Adipose tissue (tissue), 3 donors: ENCODE data around the gene NEU3. TPM values are rescaled to one million over a fixed set of nuclear protein-coding genes. Genes with fewer than 3 reads are reported as not detected.
"Not testable (repeated sequence)": the region's sequence is repeated elsewhere in the genome, so short reads cannot be mapped to it uniquely, and the experiment has no call there.

Experiments
- H3K27ac ChIP-seq: one replicate; pipeline ENCODE4 v1.5.1; 2013; ENCODE audit warnings: low read depth, low read length
- WGBS, 3 donors: extraction: QIAGEN DNeasy Blood & Tissue Kit; methylation state at CpG; one replicate each; pipeline ENCODE4 v1.1.7; 2013; 5-methylcytosine and 5-hydroxymethylcytosine counted together
- polyA plus RNA-seq, 3 donors: library from polyadenylated mRNA; stranded (reverse); fragments of 200-250 nt; gene quantifications; one replicate each; pipeline ENCODE4 v1.2.3, GENCODE V29; 2013
- donor health status: healthy with polysubstance abuse.
- donor health status: Bipolar disorder and iron deficiency.
- donor health status: healthy.

Gene NEU3
- polyA plus RNA-seq, 3 donors = 2.6 to 3.1 (median 2.6) TPM

DNA sequence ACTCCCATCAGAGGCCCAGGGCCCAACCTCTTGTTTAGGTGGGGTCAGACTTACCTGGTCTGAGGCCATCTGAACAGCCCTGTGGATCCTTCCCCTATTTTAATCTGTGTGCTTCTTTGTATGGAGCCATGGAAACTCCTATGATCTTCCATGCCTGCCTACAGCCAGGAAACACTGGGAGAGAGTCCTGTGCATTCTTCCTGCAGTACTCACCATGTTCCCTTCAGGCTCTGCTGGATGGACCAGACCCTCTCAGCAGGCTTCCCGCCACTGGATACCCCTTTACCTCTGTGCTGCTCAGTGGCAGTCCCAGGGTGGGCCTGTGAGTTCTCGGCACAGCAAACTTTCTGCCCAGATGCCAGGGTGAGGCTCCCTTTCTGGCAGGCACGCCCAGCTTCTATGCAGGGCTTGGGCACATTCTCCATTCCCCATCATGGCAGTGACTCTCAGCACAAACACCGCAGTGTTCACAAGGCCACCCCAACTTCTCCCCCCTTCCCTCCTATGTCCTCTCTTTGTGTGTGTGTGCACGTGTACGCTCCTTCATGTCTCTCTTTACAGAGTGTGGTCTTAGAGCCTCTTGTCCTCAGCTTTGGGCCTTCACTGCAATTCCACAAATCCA is 34.8 kb downstream of the NEU3 start:
- WGBS, 3 donors = 92 to 94% (median 92%) methylated on average over 6 of the region's 6 CpGs
- H3K27ac ChIP-seq = no peak overlapping the region

DNA sequence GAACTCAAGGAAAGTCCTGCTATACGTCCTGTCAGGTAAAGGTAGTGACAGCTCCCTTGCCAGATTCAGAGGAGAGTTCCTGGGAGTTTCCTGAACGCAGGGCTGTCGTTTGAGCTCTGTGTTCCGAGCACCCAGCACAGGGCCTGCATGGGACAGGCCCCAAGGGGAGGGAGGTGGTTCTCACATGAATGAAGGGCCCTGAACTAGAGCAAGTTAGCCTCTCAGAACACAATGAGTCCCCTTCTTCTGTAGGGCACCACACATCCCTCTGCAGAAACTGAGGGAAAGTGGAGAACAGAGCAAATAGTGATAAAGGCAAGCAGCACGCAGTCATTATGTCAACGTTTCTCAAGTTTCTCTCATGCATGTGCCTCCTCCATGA is 35.3 kb downstream of the NEU3 start:
- WGBS, 3 donors = 70 to 90% (median 77%) methylated on average over 6 of the region's 6 CpGs

DNA sequence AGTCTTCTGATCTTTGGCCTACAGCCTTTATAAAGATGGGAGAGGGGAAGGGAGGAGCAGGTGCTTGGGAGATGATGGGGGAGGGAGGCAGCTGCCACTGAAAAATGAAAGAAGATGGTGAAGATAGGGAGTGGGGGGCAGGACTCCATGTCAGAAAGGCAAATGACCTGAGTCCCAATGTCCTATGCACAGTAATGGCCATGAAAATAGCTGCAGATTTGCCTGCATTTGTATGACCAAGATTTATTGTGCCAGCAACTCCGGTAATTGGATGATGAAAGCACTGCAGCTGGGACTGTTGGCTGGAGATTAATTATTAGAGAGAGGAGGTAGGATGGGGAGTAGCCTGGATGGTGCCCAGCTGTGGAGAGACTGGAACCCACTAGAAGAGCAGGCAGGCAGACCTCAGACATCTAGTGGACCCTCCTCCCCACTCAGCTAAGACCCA is 36.1 kb downstream of the NEU3 start:
- 16 to 62% (median 59%) methylated on average over 1 of the region's 1 CpG for WGBS, 3 donors
- H3K27ac ChIP-seq = no peak overlapping the region

More for the DNA sequence above, 35.3 kb downstream of the NEU3 start:
- no peak overlapping the region for H3K27ac ChIP-seq

DNA sequence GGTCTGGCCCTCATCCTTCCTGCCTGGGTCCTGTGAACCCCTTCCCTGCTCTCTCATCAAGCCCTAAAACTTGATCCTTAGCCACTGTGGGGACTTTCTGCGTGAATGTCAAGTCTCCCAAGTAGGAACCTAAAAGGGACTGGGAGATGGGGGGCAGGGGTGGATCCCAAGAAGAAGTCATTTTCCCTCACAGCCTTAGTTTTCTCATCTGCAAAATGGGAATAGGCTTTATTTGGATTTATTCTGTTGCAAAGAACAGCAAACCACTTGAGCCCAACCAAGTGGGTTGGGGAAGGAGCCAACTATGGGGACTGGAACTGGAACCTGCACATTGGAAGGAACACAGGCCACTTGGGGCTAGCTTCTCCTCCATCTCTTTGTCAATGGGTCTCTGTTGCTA is 36.8 kb downstream of the NEU3 start:
- H3K27ac ChIP-seq = no peak overlapping the region
- 96 to 100% (median 97%) methylated on average over 1 of the region's 1 CpG for WGBS, 3 donors

DNA sequence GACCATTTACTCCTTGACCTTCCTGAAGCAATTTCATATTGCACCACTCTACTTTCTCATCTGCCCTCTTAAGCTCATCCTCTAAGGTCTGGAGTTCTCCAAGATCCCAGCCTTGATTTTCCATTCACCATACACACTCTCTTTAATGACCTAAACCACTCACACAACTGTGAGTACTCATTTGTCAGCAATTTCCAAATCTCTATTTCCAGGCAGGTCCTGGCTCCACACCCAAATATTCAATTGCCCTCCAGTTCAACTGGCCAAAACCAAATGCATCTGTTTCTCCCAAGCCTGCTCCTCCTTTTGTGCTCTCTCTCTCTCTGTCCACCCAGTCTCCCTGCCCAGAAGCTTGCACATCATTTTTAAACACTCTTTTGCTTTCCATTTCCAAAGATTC is 39.6 kb downstream of the NEU3 start:
- H3K27ac ChIP-seq = no peak overlapping the region

DNA sequence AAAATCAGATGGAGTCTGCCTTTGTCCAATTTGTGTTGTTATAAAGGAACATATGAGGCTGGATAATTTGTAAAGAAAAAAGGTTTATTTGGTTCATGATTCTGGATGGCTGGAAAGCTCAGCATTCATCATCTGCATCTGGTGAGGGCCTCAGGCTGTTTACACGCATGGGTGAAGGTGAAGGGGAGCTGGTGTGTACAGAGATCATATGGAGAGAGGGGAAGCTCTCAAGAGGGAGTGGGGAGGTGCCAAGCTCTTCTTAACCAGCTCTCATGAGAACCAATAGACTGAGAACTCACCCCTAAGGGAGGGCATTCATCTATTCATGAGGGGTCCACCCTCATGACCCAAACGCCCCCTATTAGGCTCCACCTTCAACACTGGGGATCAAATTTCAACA is 40.0 kb downstream of the NEU3 start:
- H3K27ac ChIP-seq = no peak overlapping the region
- WGBS, 3 donors = 36 to 64% (median 54%) methylated on average over 2 of the region's 2 CpGs

DNA sequence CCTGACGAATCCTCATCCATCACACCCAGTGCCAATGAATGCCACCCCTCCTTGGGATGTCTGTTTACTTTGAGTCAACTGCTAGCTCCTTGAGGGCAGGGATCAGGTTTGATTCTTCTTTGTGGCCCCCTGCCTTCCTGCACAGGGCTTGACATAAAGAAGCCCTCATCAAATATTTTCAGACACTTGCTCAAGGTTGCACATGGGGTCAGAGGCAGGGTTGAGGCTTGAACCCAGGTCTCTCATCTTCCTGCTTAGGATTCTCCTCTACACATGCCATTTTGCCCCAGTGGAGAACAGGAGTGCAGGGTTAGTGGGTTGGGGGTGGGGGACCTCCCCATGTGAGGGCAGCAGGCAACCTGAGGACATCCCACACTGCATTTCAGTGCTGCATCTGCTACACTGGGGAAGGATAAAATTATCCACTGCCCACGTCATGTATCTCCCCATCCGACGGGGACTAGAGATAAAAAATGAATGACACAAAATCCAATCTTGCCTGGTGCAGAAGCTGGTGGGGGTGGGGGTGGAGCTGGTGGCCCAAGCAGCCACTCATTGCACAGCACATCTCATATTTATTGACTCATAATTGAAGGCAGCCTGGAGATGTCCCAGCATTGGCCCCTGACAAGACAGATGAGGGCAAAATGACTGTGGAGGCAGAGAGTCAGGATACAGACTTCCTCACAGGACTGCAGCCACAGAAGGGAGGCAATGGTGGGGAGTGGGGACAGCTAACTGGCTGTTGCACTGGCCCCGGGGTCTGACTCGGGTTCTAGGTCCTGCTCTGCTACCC is 41.3 kb downstream of the NEU3 start:
- H3K27ac ChIP-seq = no peak overlapping the region
- 65 to 82% (median 72%) methylated on average over 6 of the region's 6 CpGs for WGBS, 3 donors

DNA sequence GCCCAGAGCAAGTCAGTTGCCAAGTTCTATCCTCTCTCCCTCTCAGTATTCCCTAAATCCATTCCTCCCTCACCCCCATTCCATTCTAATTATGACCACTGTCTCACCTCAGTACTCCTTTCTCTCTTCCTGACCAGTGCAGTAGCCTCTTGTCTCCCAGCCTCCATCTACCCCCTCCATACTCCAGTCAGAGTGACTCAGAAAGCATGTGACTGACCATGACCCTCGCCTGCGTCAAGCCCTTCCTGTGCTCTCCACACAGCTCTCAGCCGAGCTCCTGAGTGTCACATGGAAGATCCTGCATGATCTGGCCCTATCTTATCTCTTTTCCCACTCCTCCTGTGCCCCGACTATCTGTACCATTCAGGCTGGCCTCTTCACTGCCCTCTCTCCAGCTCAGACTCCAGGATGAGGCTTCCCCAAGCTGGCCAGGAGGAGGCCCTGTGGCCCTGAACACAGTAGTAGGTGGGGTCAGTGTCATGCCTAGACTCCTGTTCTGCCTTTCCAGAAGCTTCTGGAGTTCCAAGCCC is 42.6 kb downstream of the NEU3 start:
- WGBS, 3 donors = 53 to 70% (median 58%) methylated on average over 4 of the region's 4 CpGs

DNA sequence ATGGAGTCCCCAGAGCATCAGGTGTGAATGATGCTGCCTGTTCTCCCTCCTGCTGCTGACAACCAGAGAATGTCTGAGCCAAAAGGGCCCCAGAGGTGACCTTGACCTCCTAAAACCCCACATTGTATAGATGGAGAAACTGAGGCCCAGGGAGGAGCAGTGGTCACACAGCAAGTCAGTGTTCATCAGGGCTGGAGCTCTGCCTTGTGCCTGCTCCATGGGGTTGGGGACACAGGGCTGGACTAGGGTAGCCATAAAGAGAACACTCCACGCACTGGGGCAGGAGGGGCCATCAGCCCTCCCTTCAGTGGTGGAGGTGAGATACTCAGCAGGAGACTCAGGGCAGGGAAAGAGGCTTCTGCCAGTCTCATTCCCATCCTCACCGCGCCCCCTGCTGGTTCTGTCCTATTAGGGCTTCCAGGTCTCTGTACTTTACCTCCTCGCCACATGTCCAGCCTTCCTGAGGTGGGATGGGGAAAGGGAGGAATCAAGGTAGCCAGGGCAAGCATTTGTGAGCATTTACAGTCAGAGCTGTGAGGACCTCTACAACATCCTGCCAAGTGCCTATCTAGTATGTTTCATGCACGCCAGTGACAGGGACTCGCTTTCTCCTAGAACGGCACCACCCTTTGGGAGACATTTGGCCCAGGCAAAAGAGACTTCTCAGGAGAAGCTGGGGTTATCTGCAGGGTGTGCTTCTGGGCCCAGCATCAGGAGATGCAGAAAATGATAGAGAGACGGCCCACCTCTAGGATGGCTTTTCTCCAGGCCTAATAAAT is 43.2 kb downstream of the NEU3 start:
- 49 to 69% (median 60%) methylated on average over 8 of the region's 8 CpGs for WGBS, 3 donors
- H3K27ac ChIP-seq = no peak overlapping the region

More for the DNA sequence above, 42.6 kb downstream of the NEU3 start:
- no peak overlapping the region for H3K27ac ChIP-seq

DNA sequence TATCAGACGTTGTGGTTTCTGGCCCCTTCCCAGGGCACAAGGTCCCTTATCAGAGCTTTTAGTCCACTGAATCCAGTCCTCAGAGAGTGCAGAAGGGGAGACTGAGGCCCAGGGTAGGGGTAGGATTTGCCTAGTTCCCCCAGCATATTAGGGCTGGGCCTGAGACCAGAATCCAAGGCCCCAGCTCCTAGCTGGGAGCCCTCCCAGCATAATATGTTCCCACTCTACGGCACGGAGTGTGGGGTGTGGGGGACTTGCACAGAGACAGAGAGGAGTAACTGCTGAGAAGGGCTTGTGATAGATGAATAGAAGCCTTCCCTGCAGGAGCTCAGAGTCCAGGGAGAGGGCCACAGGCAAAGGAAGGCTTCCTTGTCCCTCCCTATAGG is 43.8 kb downstream of the NEU3 start:
- 67 to 85% (median 84%) methylated on average over 3 of the region's 3 CpGs for WGBS, 3 donors
- no peak overlapping the region for H3K27ac ChIP-seq

DNA sequence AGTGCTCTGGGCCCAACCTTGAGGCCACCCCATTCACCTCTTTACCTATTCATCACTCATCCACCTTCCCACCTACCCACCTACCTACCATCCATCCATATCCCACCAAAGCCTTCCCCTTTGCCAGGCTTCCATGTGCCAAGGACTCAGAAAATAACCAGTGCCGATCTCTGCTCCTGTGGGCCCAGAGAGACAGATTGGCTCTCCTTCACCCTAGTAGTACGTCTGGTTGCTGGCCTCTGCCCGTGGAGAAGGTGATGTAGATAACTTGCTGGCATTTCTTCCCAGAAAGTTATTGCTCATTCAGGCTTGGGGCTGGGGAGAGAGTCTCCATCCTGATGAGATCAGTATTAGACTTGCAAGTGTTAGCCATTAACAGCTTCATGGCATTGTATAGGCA is 45.2 kb downstream of the NEU3 start:
- WGBS, 3 donors = 86 to 96% (median 90%) methylated on average over 3 of the region's 3 CpGs
- H3K27ac ChIP-seq = no peak overlapping the region

DNA sequence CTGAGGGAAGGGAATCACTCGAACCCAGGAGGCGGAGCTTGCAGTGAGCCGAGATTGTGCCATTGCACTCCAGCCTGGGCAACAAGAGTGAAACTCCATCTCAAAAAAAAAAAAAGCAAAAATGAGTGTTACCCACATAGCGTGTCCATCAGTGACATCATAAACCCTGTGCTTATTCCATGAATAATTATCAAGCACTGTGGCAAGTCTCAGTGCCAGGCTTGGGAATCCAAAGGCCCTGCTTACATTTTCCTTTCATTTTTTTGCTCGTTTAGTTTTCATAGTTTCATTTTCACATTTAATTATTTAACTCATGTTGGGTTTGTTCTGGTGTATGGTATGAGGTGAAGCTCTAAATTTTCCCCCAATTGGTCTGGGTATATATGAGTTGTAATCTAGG is 46.5 kb downstream of the NEU3 start:
- no peak overlapping the region for H3K27ac ChIP-seq
- WGBS, 3 donors = 82 to 87% (median 85%) methylated on average over 5 of the region's 5 CpGs

DNA sequence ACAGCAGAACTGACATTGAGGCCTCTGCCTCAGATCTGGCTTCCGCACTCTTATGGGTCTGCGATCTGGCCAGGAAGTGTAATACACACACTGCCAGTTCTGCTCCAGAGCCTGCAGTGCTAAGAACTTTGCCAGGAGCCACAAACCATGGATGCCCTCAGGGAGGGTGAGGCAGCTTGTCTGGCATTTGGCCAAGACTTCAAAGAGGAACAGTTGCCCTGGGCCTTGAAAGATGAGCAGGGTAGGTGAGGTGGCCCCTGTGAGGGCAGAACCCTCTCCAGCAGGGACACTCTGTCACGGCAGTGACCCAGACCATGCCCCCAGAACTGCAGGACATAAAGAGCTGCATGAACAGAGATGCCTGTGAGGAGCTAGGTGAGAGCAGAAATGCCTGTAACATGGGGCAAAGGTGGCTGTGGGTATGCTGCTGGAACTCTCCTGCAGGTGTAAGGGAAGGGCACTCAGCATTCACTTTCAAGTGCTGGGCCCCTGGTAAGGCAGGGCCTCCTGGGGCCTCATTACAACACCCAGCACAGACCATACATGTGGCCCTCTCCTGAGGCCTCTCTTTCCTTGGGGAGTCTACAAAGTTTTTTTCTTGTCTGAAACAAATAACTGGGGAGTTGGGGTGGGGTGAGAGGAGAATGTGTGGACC is 47.3 kb downstream of the NEU3 start:
- H3K27ac ChIP-seq = no peak overlapping the region
- WGBS, 3 donors = 74 to 84% (median 79%) methylated on average over 3 of the region's 3 CpGs

DNA sequence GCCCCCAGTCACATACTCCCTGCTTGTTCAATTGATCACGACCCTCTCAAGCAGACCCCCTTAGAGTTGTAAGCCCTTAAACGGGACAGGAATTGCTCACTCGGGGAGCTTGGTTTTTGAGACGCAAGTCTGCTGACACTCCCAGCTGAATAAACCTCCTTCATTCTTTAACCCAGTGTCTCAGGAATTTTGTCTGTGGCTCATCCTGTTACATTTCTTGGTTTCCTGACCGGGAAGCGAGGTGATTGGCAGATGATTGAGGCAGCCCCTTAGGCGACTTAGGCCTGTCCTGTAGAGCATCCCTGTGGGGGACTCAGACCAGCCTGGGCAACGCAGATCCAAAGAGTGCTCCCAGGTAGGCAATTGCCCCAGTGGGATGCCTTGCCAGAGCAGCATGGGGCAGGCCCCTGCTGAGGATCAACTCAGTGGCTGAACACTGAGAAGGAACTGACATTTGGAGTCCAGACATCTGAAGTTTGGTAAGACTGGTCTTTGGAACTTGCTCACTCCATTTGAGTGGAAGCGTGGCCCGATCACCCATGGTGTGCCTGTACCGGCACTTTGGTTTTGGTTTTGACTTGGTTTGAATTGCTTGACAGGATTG is 51.5 kb downstream of the NEU3 start:
- 89 to 93% (median 92%) methylated on average over 11 of the region's 11 CpGs for WGBS, 3 donors
- no peak overlapping the region for H3K27ac ChIP-seq

DNA sequence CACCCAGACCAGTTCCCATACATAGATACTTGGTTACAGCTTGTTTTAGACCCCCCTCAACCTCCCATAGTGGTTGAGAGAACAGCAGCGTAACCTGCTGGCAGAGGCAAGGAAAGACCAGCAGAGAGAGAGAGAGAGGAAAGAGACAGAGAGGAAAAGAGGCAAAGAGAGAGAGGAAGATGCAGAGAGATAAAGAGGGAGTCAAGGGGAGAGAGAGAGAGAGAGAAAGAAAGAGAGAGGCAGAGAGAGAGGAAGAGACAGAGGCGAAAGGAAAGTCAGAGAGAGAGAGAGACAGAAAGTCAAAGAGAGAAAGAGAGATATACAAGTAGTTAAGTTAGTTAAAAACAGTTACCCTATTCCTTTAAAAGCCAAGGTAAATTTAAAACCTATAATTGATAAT is 52.5 kb downstream of the NEU3 start:
- no peak overlapping the region for H3K27ac ChIP-seq
- WGBS, 3 donors = 63 to 100% (median 96%) methylated on average over 2 of the region's 2 CpGs

DNA sequence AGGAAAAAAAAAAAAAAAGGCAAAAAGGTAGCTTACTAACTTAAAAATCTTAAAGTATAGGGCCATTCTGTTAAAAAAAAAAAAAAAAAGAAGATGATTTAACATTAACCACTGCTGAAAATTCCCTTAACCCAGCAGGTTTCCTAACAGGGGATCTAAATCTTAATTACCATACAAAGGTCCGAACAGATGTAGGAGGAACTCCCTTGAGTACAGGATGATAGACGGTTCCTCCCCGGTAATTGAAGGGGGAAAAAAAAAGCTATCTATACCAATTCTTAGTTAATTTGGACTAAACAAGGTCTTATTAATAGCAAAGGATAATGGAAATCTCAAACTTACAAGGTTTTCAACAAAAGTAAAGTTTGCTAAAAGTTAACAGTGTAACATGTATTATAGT is 53.1 kb downstream of the NEU3 start:
- not testable (repeated sequence) for H3K27ac ChIP-seq
- WGBS, 3 donors = 27 to 64% (median 44%) methylated on average over 3 of the region's 3 CpGs

DNA sequence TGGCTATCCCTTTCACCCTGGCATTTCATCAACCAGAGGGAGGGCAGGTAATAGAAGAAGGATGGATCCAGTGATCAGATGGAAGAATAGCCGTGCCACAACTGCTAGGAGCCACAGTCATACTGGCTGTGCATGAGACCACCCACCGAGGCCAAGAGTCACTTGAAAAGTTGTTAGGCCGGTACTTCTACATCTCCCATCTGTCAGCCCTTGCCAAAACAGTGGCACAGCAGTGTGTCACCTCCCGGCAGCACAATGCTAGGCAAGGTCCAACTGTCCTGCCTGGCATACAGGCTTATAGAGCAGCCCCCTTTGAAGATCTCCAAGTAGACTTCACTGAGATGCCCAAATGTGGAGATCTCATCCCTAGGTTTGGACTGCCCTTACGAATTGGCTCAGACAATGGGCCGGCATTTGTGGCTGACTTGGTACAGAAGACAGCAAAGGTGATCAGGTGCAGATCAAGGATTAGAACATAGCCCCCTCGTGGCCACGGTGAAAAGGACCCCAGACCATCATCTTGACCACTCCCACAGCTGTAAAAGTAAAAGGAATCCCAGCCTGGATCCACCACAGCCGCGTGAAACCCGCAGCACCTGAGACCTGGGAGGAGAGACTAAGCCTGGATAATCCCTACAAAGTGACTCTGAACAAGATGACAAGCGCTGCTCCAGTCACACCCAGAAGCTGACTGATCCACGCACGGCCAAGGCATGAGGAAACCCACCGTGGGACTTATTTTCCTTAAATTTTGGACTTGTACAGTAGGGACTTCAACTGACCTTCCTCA is 55.8 kb downstream of the NEU3 start:
- 85 to 89% (median 87%) methylated on average over 15 of the region's 15 CpGs for WGBS, 3 donors
- not testable (repeated sequence) for H3K27ac ChIP-seq

DNA sequence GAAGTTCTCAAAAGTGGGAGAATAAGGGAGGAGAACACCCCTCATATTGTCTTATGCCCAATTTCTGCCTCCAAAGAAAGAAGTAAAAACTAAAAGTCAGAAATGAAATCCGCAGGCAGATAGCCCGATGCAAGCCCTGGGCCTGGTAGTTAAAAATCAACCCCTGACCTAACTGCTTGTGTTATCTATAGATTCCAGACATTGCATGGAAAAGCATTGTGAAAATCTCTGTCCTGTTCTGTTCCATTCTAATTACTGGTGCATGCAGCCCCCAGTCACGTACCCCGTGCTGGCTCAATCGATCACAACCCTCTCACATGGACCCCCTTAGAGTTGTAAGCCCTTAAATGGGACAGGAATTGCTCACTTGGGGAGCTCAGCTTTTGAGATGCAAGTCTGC is 57.9 kb downstream of the NEU3 start:
- H3K27ac ChIP-seq = not testable (repeated sequence)
- 74 to 91% (median 75%) methylated on average over 5 of the region's 5 CpGs for WGBS, 3 donors
